BLaER1 treated with 17β-estradiol and CSF1 and Interleukin-3, amounts not matched to agents 10 nM and 100 nM (cell line): Measurements from ENCODE around the gene ELOVL3.
A peak's percentile ranks its signal among the peaks of the same experiment; 100 is the strongest.

Source experiments
- H3K27ac ChIP-seq, 11 experiments: shearing (Covaris generic); formaldehyde crosslinking; 2 replicates each; pipeline ENCODE4 v1.8.1; 2022
- H3K27me3 ChIP-seq, 11 experiments: shearing (Covaris generic); formaldehyde crosslinking; 2 replicates each; pipeline ENCODE4 v1.8.1; 2022
- H3K36me3 ChIP-seq, 11 experiments: shearing (Covaris generic); formaldehyde crosslinking; 2 replicates each; pipeline ENCODE4 v1.8.1; 2022
- H3K4me1 ChIP-seq, 10 experiments: shearing (Covaris generic); formaldehyde crosslinking; 2 replicates each; pipeline ENCODE4 v1.8.1; 2022
- H3K4me2 ChIP-seq, 11 experiments: shearing (Covaris generic); formaldehyde crosslinking; 2 replicates each; pipeline ENCODE4 v1.8.1; 2022
- H3K4me3 ChIP-seq, 10 experiments: shearing (Covaris generic); formaldehyde crosslinking; 2 replicates each; pipeline ENCODE4 v1.8.1; 2022
- H3K9ac ChIP-seq, 11 experiments: shearing (Covaris generic); formaldehyde crosslinking; 2 replicates each; pipeline ENCODE4 v1.8.1; 2022
- H3K9me3 ChIP-seq, 11 experiments: shearing (Covaris generic); formaldehyde crosslinking; replicated peaks in 1 of 11; 2 replicates each; pipeline ENCODE4 v1.8.1; 2022
- H4K20me1 ChIP-seq, 11 experiments: shearing (Covaris generic); formaldehyde crosslinking; 2 replicates each; pipeline ENCODE4 v1.8.1; 2022
- Cebpa-rat ChIP-seq, 11 experiments: shearing (Covaris generic); IDR thresholded peaks; 2 replicates each; pipeline ENCODE4 v1.8.1; 2022

Gene ELOVL3

DNA sequence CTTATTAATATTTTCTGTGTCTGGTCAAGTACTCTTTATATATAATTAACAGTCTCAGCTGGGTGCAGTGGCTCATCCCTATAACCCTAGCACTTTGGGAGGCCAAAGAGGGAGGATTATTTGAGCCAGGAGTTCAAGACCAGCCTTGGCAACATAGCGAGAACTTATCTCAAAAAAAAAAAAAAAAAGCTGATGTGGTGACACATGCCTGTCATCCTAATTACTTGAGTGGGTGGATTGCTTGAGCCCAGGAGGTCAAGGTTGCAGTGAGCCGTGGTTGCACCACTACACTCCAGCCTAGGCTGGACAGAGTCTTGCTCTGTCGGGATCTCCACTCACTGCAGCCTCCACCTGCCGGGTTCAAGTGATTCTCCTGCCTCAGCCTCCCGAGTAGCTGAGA is 6.7 kb upstream of the ELOVL3 start:
- no peak for TF ChIP-seq Cebpa-rat (IDR thresholded peaks at IDR 0.05)
- Histone ChIP-seq H3K36me3 (no peaks in the 10 kb centered on the region), H3K27me3 (peaks cover 0 to 5% (median 0%) of the 10 kb centered on the region in 11 experiments; a peak in 1 of 22 replicates), H4K20me1 (no peaks in the 10 kb centered on the region), H3K4me3 (no peak overlapping the region), H3K4me2 (no peak overlapping the region), H3K9ac (no peak overlapping the region), H3K9me3 (no peaks in the 10 kb centered on the region), H3K27ac (no peak overlapping the region), H3K4me1 (no peaks in the 10 kb centered on the region; a peak in 1 of 20 replicates)

- Histone ChIP-seq H3K27me3 (peaks cover 0 to 5% (median 0%) of the 10 kb centered on the region in 11 experiments; a peak in 1 of 22 replicates), H3K9ac (no peak overlapping the region), H3K36me3 (no peaks in the 10 kb centered on the region), H3K4me2 (no peak overlapping the region), H4K20me1 (no peaks in the 10 kb centered on the region), H3K9me3 (no peaks in the 10 kb centered on the region), H3K27ac (no peak overlapping the region), H3K4me1 (peaks cover 2 to 5% (median 4%) of the 10 kb centered on the region in 10 experiments; a peak in 19 of 20 replicates), H3K4me3 (no peak overlapping the region)
- no peak for TF ChIP-seq Cebpa-rat (IDR thresholded peaks at IDR 0.05)
Observed at GRCh38 chr10:102220612-102221011, 5.5 kb upstream of the ELOVL3 start.

GRCh38 chr10:102222797-102223196 is 3.3 kb upstream of the ELOVL3 start:
- Histone ChIP-seq H3K4me2 (no peak overlapping the region), H3K27ac (no peak overlapping the region), H3K4me1 (peaks cover 16 to 26% (median 18%) of the 10 kb centered on the region in 10 experiments), H3K4me3 (no peak overlapping the region), H3K36me3 (no peaks in the 10 kb centered on the region), H3K9ac (no peak overlapping the region), H4K20me1 (no peaks in the 10 kb centered on the region; a peak in 1 of 22 replicates), H3K9me3 (peaks cover 0 to 6% (median 0%) of the 10 kb centered on the region in 11 experiments; a peak in 3 of 22 replicates), H3K27me3 (peaks cover 14 to 19% (median 16%) of the 10 kb centered on the region in 11 experiments; a peak in 20 of 22 replicates)
- TF ChIP-seq Cebpa-rat (IDR thresholded peaks at IDR 0.05), result peak in 3 of 11 experiments; percentile 22 to 59 (median 39); a peak in 2 of 22 replicates

DNA sequence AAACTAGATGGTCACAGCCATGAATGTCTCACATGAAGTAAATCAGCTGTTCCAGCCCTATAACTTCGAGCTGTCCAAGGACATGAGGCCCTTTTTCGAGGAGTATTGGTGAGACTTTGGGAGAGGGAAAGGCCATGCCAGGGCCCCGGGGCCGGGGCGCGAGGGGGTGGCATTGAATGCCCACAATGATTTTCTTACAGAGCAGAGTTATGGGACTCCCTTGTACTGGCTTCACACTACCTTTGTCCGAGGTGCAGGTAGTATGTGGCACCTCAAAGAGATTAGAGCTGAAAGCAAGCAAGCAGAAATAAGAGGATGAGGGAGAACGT is 407 bp downstream of the ELOVL3 start:
- H3K4me3 ChIP-seq, result peak overlapping the region in 7 of 10 experiments; percentile 33 to 48 (median 41); a peak in 11 of 20 replicates

DNA sequence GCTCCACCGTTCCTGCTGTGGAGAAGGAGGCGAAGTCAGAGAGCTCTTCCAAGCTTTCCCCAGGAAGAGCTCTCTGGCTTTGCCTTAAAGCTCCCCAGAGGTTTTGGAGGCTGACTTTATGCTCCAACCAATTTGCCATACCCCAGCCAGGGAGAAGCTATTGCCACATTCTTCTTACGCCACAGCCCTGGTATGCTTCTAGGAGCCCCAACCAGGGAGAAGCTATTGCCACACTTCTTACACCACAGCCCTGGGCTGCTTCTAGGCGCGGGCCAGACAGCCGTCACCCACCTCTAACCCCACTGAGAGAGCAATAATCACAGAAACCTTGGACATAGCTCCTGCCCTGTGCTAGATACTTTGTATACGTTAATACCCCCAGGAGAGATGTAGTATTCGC is 951 bp downstream of the ELOVL3 start:
- Histone ChIP-seq H3K27me3 (peaks cover 49 to 62% (median 59%) of the 10 kb centered on the region in 11 experiments), H3K27ac (no peak overlapping the region), H3K4me1 (peaks cover 25 to 37% (median 28%) of the 10 kb centered on the region in 10 experiments), H3K9ac (no peak overlapping the region), H3K36me3 (no peaks in the 10 kb centered on the region), H3K4me3 (0 out of 20 replicates have a peak overlapping the region, but pooled peaks of 1 of the 10 experiments have one; percentile 33), H3K9me3 (peaks cover 0 to 6% (median 0%) of the 10 kb centered on the region in 11 experiments; a peak in 3 of 22 replicates), H4K20me1 (peaks cover 0 to 23% (median 12%) of the 10 kb centered on the region in 11 experiments; a peak in 15 of 22 replicates), H3K4me2 (peak overlapping the region; percentile 62 to 95 (median 77))
- TF ChIP-seq Cebpa-rat (IDR thresholded peaks at IDR 0.05), result peak in 1 of 11 experiments; percentile 58; a peak in 3 of 22 replicates

More for the DNA sequence above, 407 bp downstream of the ELOVL3 start:
- peaks cover 0 to 20% (median 12%) of the 10 kb centered on the region in 11 experiments; a peak in 15 of 22 replicates for H4K20me1 ChIP-seq
- H3K27me3 ChIP-seq, result peaks cover 44 to 56% (median 53%) of the 10 kb centered on the region in 11 experiments
- peaks cover 25 to 37% (median 28%) of the 10 kb centered on the region in 10 experiments for H3K4me1 ChIP-seq
- no peak overlapping the region; a peak in 1 of 22 replicates for H3K27ac ChIP-seq
- H3K9me3 ChIP-seq, result peaks cover 0 to 6% (median 0%) of the 10 kb centered on the region in 11 experiments; a peak in 3 of 22 replicates
- no peak for TF ChIP-seq Cebpa-rat (IDR thresholded peaks at IDR 0.05)
- H3K36me3 ChIP-seq, result no peaks in the 10 kb centered on the region
- H3K9ac ChIP-seq, result no peak overlapping the region
- H3K4me2 ChIP-seq, result peak overlapping the region; percentile 62 to 95 (median 77)

GRCh38 chr10:102229810-102230263 is 3.7 kb downstream of the ELOVL3 start:
- H3K9ac ChIP-seq, result peak overlapping the region in 6 of 11 experiments; percentile 5 to 41 (median 18); a peak in 4 of 22 replicates
- peak overlapping the region; percentile 4 to 58 (median 36); a peak in 13 of 20 replicates for H3K4me3 ChIP-seq
- H3K27me3 ChIP-seq, result peaks cover 58 to 87% (median 80%) of the 10 kb centered on the region in 11 experiments

GRCh38 chr10:102230264-102230860 is 4.3 kb downstream of the ELOVL3 start:
- Histone ChIP-seq H4K20me1 (peaks cover 0 to 32% (median 12%) of the 10 kb centered on the region in 11 experiments; a peak in 15 of 22 replicates), H3K36me3 (no peaks in the 10 kb centered on the region), H3K27me3 (peaks cover 58 to 87% (median 80%) of the 10 kb centered on the region in 11 experiments), H3K27ac (no peak overlapping the region), H3K9ac (peak overlapping the region in 7 of 11 experiments; percentile 5 to 41 (median 20); a peak in 5 of 22 replicates), H3K4me3 (peak overlapping the region; percentile 4 to 58 (median 36); a peak in 17 of 20 replicates), H3K9me3 (peaks cover 0 to 6% (median 0%) of the 10 kb centered on the region in 11 experiments; a peak in 3 of 22 replicates), H3K4me2 (peak overlapping the region; percentile 41 to 86 (median 71)), H3K4me1 (peaks cover 24 to 35% (median 27%) of the 10 kb centered on the region in 10 experiments)
- no peak for TF ChIP-seq Cebpa-rat (IDR thresholded peaks at IDR 0.05)

More at GRCh38 chr10:102229810-102230263, 3.7 kb downstream of the ELOVL3 start:
- Histone ChIP-seq H4K20me1 (peaks cover 0 to 32% (median 12%) of the 10 kb centered on the region in 11 experiments; a peak in 15 of 22 replicates), H3K36me3 (no peaks in the 10 kb centered on the region), H3K9me3 (peaks cover 0 to 6% (median 0%) of the 10 kb centered on the region in 11 experiments; a peak in 3 of 22 replicates), H3K27ac (no peak overlapping the region), H3K4me2 (peak overlapping the region; percentile 41 to 86 (median 71)), H3K4me1 (peaks cover 25 to 37% (median 28%) of the 10 kb centered on the region in 10 experiments)
- no peak for TF ChIP-seq Cebpa-rat (IDR thresholded peaks at IDR 0.05)

- Histone ChIP-seq H3K9ac (0 out of 22 replicates have a peak overlapping the region, but pooled peaks of 2 of the 11 experiments have one; percentile 5 to 15), H4K20me1 (peaks cover 0 to 32% (median 12%) of the 10 kb centered on the region in 11 experiments; a peak in 15 of 22 replicates), H3K36me3 (no peaks in the 10 kb centered on the region), H3K9me3 (peaks cover 0 to 6% (median 0%) of the 10 kb centered on the region in 11 experiments; a peak in 3 of 22 replicates), H3K4me2 (peak overlapping the region; percentile 41 to 86 (median 71); a peak in 20 of 22 replicates), H3K4me3 (peak overlapping the region in 9 of 10 experiments; percentile 8 to 58 (median 39); a peak in 11 of 20 replicates), H3K4me1 (peaks cover 19 to 30% (median 22%) of the 10 kb centered on the region in 10 experiments), H3K27me3 (peaks cover 58 to 87% (median 80%) of the 10 kb centered on the region in 11 experiments), H3K27ac (no peak overlapping the region)
- TF ChIP-seq Cebpa-rat (IDR thresholded peaks at IDR 0.05), result no peak
Observed at GRCh38 chr10:102230861-102231356, 4.8 kb downstream of the ELOVL3 start.
